WTC11 (cell line): ENCODE measurements around the gene METTL22. TPM values are rescaled to one million over a fixed set of nuclear protein-coding genes. Genes with fewer than 3 reads are reported as not detected.

Experiments
- ATAC-seq: fragments of 200-7000 bp; cut with Tn5 transposase; 2 replicates; pipeline ENCODE4 v1.10.0; 2021; ENCODE audit warnings: mild to moderate bottlenecking, moderate library complexity
- CTCF ChIA-PET: fragments of 300-600 bp; sonication (Branson Sonifier 250); formaldehyde crosslinking; loops from one replicate; lab custom pipeline; 2021; ENCODE audit warnings: antibody characterized with exemption; lab: Charles Lee
- POLR2A ChIA-PET: fragments of 350-600 bp; sonication (Branson Sonifier 250); formaldehyde crosslinking; loops from one replicate; lab custom pipeline; 2021; ENCODE audit warnings: antibody characterized with exemption; lab: Charles Lee
- DNase-seq: peaks from one replicate; pipeline ENCODE4 v3.0.0; 2021; ENCODE audit warnings: low spot score
- H3K27ac Mint-ChIP-seq: 2 replicates; pipeline ENCODE4 v1.8.0; 2021; ENCODE audit warnings: mixed read lengths
- H3K27me3 Mint-ChIP-seq: 2 replicates; pipeline ENCODE4 v1.8.0; 2021; ENCODE audit warnings: low read depth, mild to moderate bottlenecking, moderate library complexity, mixed read lengths
- H3K36me3 Mint-ChIP-seq: 2 replicates; pipeline ENCODE4 v1.8.0; 2021; ENCODE audit warnings: mixed read lengths
- H3K4me1 Mint-ChIP-seq: 2 replicates; pipeline ENCODE4 v1.8.0; 2022; ENCODE audit warnings: mixed read lengths
- H3K4me3 Mint-ChIP-seq: 2 replicates; pipeline ENCODE4 v1.8.0; 2021; ENCODE audit warnings: mild to moderate bottlenecking, moderate library complexity, mixed read lengths
- H3K9me3 Mint-ChIP-seq: 2 replicates; pipeline ENCODE4 v1.8.0; 2021; ENCODE audit warnings: mixed read lengths
- CBFB ChIP-seq: sonication (generic); formaldehyde crosslinking; IDR thresholded peaks from 2 replicates; pipeline ENCODE4 v1.8.1; 2022; ENCODE audit warnings: mild to moderate bottlenecking, low read depth, missing genetic modification reagents
- CREB1 ChIP-seq: sonication (generic); formaldehyde crosslinking; IDR thresholded peaks from 2 replicates; pipeline ENCODE4 v1.8.0; 2023; ENCODE audit warnings: mild to moderate bottlenecking, missing genetic modification reagents
- ELF4 ChIP-seq: sonication (generic); formaldehyde crosslinking; IDR thresholded peaks from 2 replicates; pipeline ENCODE4 v1.8.1; 2022; ENCODE audit warnings: low read depth, mild to moderate bottlenecking, moderate library complexity, missing genetic modification reagents
- GTF2I ChIP-seq: fragments of 250-450 bp; sonication (Bioruptor Pico); conservative IDR thresholded peaks from 2 replicates; pipeline ENCODE4 v1.4.0; 2021; ENCODE audit warnings: mild to moderate bottlenecking
- NR1H2 ChIP-seq: sonication (generic); formaldehyde crosslinking; IDR thresholded peaks from 2 replicates; pipeline ENCODE4 v1.9.0; 2021; ENCODE audit warnings: mild to moderate bottlenecking, moderate library complexity, missing genetic modification reagents
- ZNF232 ChIP-seq: sonication (generic); formaldehyde crosslinking; IDR thresholded peaks from 2 replicates; pipeline ENCODE4 v1.8.0; 2022; ENCODE audit warnings: mild to moderate bottlenecking, missing genetic modification reagents
- ZNF263 ChIP-seq: sonication (generic); formaldehyde crosslinking; IDR thresholded peaks from 2 replicates; pipeline ENCODE4 v1.8.1; 2022; ENCODE audit warnings: low read depth, mild to moderate bottlenecking, moderate library complexity, missing genetic modification reagents
- total RNA-seq: library from RNA; stranded (reverse); gene quantifications from 3 replicates; pipeline ENCODE4 v1.2.3, GENCODE V29; 2021
- TF ChIP-seq, protein P1 (sequence below): sonication (generic); formaldehyde crosslinking; IDR thresholded peaks from 2 replicates; pipeline ENCODE4 v1.8.0; 2023; ENCODE audit warnings: missing genetic modification reagents, mild to moderate bottlenecking, borderline replicate concordance
- TF ChIP-seq, protein P2 (sequence below): sonication (generic); formaldehyde crosslinking; IDR thresholded peaks from 2 replicates; pipeline ENCODE4 v1.8.0; 2023; ENCODE audit warnings: missing genetic modification reagents
- TF ChIP-seq, protein P3 (sequence below): fragments of 250-450 bp; sonication (Bioruptor Pico); IDR thresholded peaks from 2 replicates; pipeline ENCODE4 v1.9.0; 2021; ENCODE audit warnings: mild to moderate bottlenecking, borderline replicate concordance
- TF ChIP-seq, protein P4 (sequence below): sonication (generic); formaldehyde crosslinking; IDR thresholded peaks from 2 replicates; pipeline ENCODE4 v1.8.1; 2023; ENCODE audit warnings: mild to moderate bottlenecking, missing genetic modification reagents, moderate library complexity
- TF ChIP-seq, protein P5 (sequence below): sonication (generic); formaldehyde crosslinking; IDR thresholded peaks from 2 replicates; pipeline ENCODE4 v1.8.0; 2022; ENCODE audit warnings: mild to moderate bottlenecking, missing genetic modification reagents
- TF ChIP-seq, protein P6 (sequence below): sonication (generic); formaldehyde crosslinking; IDR thresholded peaks from 2 replicates; pipeline ENCODE4 v1.8.1; 2023; ENCODE audit warnings: mild to moderate bottlenecking, missing genetic modification reagents
- TF ChIP-seq, protein P7 (sequence below): sonication (generic); formaldehyde crosslinking; IDR thresholded peaks from 2 replicates; pipeline ENCODE4 v1.8.0; 2022; ENCODE audit warnings: mild to moderate bottlenecking, missing genetic modification reagents

METTL22 gene
- total RNA-seq, 1 experiment from 2014 or later, result 82.0 TPM

DNA sequence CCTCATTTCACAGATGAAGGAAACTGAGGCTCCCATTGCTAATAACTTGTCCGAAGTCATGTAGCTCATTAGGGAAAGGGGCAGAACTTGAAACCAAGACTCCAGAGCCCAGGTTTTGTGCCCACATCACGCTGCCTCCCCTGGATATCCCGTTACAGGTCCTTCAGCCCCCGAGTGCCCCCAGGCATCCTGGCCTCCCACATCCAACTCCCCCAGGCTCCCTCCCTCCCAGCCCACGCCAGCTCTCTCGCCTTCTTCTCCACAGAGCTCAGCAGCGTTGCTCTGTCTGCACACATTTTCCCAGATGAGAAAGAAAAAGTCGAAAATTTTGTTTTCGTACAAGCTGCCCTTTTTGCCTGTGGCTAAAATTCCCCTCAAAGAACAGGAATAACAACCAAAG, 14.3 kb upstream of the METTL22 start:
- Mint-ChIP-seq H3K4me1 (peaks cover 15% of the 10 kb centered on the region), H3K9me3 (peaks cover 13% of the 10 kb centered on the region), H3K36me3 (no peaks in the 10 kb centered on the region), H3K27ac (no peak overlapping the region), H3K27me3 (peaks cover 6% of the 10 kb centered on the region), H3K4me3 (no peak overlapping the region)
- CTCF ChIA-PET, result interaction anchor here (0.6 to 1.3 kb wide), 2 partner anchors 10 to 20 kb away, joined by 3 read pairs; no protein-coding TSS in a partner anchor
- POLR2A ChIA-PET, result interaction anchor here (1.5 kb wide), 1 partner anchor 17 kb away, joined by 4 read pairs; the partner anchor contains the start of gene TMEM114
- no peak for DNase-seq
- no peak for TF ChIP-seq CBFB (CRISPR knock-in tag)
- TF ChIP-seq, protein P1, sequence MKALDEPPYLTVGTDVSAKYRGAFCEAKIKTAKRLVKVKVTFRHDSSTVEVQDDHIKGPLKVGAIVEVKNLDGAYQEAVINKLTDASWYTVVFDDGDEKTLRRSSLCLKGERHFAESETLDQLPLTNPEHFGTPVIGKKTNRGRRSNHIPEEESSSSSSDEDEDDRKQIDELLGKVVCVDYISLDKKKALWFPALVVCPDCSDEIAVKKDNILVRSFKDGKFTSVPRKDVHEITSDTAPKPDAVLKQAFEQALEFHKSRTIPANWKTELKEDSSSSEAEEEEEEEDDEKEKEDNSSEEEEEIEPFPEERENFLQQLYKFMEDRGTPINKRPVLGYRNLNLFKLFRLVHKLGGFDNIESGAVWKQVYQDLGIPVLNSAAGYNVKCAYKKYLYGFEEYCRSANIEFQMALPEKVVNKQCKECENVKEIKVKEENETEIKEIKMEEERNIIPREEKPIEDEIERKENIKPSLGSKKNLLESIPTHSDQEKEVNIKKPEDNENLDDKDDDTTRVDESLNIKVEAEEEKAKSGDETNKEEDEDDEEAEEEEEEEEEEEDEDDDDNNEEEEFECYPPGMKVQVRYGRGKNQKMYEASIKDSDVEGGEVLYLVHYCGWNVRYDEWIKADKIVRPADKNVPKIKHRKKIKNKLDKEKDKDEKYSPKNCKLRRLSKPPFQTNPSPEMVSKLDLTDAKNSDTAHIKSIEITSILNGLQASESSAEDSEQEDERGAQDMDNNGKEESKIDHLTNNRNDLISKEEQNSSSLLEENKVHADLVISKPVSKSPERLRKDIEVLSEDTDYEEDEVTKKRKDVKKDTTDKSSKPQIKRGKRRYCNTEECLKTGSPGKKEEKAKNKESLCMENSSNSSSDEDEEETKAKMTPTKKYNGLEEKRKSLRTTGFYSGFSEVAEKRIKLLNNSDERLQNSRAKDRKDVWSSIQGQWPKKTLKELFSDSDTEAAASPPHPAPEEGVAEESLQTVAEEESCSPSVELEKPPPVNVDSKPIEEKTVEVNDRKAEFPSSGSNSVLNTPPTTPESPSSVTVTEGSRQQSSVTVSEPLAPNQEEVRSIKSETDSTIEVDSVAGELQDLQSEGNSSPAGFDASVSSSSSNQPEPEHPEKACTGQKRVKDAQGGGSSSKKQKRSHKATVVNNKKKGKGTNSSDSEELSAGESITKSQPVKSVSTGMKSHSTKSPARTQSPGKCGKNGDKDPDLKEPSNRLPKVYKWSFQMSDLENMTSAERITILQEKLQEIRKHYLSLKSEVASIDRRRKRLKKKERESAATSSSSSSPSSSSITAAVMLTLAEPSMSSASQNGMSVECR (CRISPR knock-in tag), result no peak
- TF ChIP-seq, protein P2, sequence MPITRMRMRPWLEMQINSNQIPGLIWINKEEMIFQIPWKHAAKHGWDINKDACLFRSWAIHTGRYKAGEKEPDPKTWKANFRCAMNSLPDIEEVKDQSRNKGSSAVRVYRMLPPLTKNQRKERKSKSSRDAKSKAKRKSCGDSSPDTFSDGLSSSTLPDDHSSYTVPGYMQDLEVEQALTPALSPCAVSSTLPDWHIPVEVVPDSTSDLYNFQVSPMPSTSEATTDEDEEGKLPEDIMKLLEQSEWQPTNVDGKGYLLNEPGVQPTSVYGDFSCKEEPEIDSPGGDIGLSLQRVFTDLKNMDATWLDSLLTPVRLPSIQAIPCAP (CRISPR knock-in tag), result no peak
- TF ChIP-seq, protein P3, sequence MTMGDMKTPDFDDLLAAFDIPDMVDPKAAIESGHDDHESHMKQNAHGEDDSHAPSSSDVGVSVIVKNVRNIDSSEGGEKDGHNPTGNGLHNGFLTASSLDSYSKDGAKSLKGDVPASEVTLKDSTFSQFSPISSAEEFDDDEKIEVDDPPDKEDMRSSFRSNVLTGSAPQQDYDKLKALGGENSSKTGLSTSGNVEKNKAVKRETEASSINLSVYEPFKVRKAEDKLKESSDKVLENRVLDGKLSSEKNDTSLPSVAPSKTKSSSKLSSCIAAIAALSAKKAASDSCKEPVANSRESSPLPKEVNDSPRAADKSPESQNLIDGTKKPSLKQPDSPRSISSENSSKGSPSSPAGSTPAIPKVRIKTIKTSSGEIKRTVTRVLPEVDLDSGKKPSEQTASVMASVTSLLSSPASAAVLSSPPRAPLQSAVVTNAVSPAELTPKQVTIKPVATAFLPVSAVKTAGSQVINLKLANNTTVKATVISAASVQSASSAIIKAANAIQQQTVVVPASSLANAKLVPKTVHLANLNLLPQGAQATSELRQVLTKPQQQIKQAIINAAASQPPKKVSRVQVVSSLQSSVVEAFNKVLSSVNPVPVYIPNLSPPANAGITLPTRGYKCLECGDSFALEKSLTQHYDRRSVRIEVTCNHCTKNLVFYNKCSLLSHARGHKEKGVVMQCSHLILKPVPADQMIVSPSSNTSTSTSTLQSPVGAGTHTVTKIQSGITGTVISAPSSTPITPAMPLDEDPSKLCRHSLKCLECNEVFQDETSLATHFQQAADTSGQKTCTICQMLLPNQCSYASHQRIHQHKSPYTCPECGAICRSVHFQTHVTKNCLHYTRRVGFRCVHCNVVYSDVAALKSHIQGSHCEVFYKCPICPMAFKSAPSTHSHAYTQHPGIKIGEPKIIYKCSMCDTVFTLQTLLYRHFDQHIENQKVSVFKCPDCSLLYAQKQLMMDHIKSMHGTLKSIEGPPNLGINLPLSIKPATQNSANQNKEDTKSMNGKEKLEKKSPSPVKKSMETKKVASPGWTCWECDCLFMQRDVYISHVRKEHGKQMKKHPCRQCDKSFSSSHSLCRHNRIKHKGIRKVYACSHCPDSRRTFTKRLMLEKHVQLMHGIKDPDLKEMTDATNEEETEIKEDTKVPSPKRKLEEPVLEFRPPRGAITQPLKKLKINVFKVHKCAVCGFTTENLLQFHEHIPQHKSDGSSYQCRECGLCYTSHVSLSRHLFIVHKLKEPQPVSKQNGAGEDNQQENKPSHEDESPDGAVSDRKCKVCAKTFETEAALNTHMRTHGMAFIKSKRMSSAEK, result no peak
- no peak for TF ChIP-seq ZNF232 (CRISPR knock-in tag)
- TF ChIP-seq NR1H2 (CRISPR knock-in tag), result no peak
- TF ChIP-seq, protein P4, sequence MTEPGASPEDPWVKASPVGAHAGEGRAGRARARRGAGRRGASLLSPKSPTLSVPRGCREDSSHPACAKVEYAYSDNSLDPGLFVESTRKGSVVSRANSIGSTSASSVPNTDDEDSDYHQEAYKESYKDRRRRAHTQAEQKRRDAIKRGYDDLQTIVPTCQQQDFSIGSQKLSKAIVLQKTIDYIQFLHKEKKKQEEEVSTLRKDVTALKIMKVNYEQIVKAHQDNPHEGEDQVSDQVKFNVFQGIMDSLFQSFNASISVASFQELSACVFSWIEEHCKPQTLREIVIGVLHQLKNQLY (CRISPR knock-in tag), result no peak
- TF ChIP-seq ELF4 (CRISPR knock-in tag), result no peak
- TF ChIP-seq, protein P5, sequence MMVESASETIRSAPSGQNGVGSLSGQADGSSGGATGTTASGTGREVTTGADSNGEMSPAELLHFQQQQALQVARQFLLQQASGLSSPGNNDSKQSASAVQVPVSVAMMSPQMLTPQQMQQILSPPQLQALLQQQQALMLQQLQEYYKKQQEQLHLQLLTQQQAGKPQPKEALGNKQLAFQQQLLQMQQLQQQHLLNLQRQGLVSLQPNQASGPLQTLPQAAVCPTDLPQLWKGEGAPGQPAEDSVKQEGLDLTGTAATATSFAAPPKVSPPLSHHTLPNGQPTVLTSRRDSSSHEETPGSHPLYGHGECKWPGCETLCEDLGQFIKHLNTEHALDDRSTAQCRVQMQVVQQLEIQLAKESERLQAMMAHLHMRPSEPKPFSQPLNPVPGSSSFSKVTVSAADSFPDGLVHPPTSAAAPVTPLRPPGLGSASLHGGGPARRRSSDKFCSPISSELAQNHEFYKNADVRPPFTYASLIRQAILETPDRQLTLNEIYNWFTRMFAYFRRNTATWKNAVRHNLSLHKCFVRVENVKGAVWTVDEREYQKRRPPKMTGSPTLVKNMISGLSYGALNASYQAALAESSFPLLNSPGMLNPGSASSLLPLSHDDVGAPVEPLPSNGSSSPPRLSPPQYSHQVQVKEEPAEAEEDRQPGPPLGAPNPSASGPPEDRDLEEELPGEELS (CRISPR knock-in tag), result no peak
- no peak for TF ChIP-seq GTF2I (CRISPR knock-in tag)
- TF ChIP-seq, protein P6, sequence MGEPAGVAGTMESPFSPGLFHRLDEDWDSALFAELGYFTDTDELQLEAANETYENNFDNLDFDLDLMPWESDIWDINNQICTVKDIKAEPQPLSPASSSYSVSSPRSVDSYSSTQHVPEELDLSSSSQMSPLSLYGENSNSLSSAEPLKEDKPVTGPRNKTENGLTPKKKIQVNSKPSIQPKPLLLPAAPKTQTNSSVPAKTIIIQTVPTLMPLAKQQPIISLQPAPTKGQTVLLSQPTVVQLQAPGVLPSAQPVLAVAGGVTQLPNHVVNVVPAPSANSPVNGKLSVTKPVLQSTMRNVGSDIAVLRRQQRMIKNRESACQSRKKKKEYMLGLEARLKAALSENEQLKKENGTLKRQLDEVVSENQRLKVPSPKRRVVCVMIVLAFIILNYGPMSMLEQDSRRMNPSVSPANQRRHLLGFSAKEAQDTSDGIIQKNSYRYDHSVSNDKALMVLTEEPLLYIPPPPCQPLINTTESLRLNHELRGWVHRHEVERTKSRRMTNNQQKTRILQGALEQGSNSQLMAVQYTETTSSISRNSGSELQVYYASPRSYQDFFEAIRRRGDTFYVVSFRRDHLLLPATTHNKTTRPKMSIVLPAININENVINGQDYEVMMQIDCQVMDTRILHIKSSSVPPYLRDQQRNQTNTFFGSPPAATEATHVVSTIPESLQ, result no peak
- TF ChIP-seq, protein P7, sequence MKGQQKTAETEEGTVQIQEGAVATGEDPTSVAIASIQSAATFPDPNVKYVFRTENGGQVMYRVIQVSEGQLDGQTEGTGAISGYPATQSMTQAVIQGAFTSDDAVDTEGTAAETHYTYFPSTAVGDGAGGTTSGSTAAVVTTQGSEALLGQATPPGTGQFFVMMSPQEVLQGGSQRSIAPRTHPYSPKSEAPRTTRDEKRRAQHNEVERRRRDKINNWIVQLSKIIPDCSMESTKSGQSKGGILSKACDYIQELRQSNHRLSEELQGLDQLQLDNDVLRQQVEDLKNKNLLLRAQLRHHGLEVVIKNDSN (CRISPR knock-in tag), result no peak
- TF ChIP-seq ZNF263 (CRISPR knock-in tag), result no peak
- TF ChIP-seq CREB1 (CRISPR knock-in tag), result no peak
- ATAC-seq, result no peak
